ENCODE data around the gene PLPPR3.

The PLPPR3 gene

GRCh38 chr19:769616-770015, 52.1 kb downstream of the PLPPR3 start:
- no peak for DNase-seq

DNA sequence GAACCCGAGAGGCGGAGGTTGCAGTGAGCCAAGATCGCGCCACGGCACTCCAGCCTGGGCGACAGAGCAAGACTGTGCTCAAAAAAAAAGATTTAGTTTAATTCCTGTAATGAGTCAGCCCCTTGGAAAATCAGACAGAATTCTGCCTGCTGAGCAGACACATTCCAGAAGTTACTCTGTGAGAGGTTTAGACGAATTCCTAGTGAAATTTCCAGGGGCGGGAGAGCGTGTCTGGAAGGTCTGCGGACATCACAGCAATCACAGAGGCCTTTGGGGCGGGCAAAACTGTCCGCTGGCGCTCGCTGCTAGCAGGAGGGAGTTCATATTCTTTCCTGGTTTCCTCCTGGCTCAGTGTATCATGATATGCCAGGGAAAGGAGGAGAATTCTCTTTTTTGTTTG, 53.3 kb downstream of the PLPPR3 start:
- no peak for DNase-seq

GRCh38 chr19:765179-765738, 56.5 kb downstream of the PLPPR3 start:
- DNase-seq: no peak

DNA sequence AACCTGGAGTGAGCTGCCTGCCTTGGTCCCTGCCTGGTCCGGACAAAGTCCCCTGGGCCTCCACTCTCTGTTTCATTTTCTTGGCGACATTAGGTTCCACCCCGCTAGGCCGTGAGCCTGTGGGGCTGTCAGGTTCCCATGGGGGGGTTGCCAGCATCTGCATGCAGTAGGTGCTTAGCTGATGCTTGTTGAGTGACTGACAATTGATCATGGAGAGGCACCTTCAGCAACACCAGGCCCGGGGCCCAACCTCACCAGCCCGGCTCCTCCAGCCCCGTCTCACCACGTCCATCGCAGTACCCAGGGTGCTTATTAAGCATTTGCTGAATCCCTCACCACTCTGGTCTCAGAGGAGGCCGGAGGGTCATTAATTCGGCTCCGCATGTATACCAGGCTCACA, 57.5 kb downstream of the PLPPR3 start:
- no peak for DNase-seq

DNA sequence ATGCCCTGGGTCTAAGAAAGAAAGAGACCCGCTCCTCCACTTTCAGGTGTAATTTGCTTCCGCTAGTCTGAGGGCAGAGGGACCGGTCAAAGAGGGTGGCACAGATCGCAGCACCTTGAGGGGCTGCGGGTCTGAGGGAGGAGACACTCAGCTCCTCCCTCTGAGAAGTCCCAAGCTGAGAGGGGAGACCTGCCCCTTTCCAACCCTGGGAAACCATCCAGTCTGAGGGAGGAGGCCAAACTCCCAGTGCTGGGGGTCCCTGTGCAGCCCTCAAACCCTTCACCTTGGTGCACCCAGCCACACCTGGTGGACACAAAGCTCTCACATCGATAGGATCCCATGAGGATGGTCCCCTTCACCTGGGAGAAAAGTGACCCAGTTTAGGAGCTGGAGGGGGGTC, 57.9 kb downstream of the PLPPR3 start:
- DNase-seq: no peak

DNA sequence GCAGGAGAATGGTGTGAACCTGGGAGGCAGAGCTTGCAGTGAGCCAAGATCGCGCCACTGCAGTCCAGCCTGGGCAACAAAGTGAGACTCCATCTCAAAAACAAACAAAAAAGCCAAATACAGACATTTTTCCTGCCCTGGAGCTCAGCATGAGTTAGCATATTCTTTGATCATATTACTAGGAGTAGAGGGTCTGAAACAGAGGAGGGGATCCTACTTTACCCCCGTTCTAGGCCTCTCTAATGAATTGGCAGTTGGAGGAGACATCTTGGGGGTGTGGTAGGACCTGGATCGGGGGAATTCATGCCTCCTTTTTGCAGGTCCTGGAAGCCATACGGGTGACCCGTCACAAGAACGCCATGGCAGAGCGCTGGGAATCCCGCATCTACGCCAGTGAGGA, 58.6 kb downstream of the PLPPR3 start:
- no peak for DNase-seq
